Astrocyte (in vitro differentiated cells and primary cell): ENCODE data around the gene TMPRSS7. TPM values are rescaled to one million over a fixed set of nuclear protein-coding genes. Genes with fewer than 3 reads are reported as not detected.

ENCODE experiments used
- DNase-seq: peaks from one replicate; pipeline ENCODE4 v3.0.0-alpha.2; 2010; ENCODE audit warnings: low read depth
- FAIRE-seq: peaks from 2 replicates; lab custom pipeline; 2011; peaks lifted over from hg19 to GRCh38; lab: Jason Lieb, UNC
- H2AFZ ChIP-seq: 2 replicates; pipeline ENCODE4 v1.6.0; 2012; ENCODE audit warnings: low read depth, low read length, inconsistent platforms
- H3K27ac ChIP-seq: 2 replicates; pipeline ENCODE4 v1.5.1; 2011; ENCODE audit warnings: low read depth, low read length, inconsistent platforms
- H3K27me3 ChIP-seq: 2 replicates; pipeline ENCODE4 v1.6.0; 2011; ENCODE audit warnings: low read length, inconsistent platforms; ENCODE audit not compliant: insufficient read depth
- H3K36me3 ChIP-seq: 2 replicates; pipeline ENCODE4 v1.5.1; 2011; ENCODE audit warnings: low read length, inconsistent platforms; ENCODE audit not compliant: insufficient read depth
- H3K4me1 ChIP-seq: 2 replicates; pipeline ENCODE4 v1.5.1; 2011; ENCODE audit warnings: low read length, inconsistent platforms; ENCODE audit not compliant: insufficient read depth
- H3K4me2 ChIP-seq: 2 replicates; pipeline ENCODE4 v1.6.0; 2012; ENCODE audit warnings: low read length, inconsistent platforms
- H3K4me3 ChIP-seq: 2 replicates; pipeline ENCODE4 v1.5.1; 2011; ENCODE audit warnings: low read depth, mild to moderate bottlenecking, low read length, inconsistent platforms; ENCODE audit not compliant: insufficient read depth
- H3K79me2 ChIP-seq: 2 replicates; pipeline ENCODE4 v1.6.0; 2012; ENCODE audit warnings: mild to moderate bottlenecking, low read length, inconsistent platforms; ENCODE audit not compliant: insufficient read depth
- H3K9ac ChIP-seq: 2 replicates; pipeline ENCODE4 v1.6.0; 2012; ENCODE audit warnings: mild to moderate bottlenecking, low read length, inconsistent platforms
- H3K9me3 ChIP-seq: 2 replicates; pipeline ENCODE4 v1.5.1; 2012; ENCODE audit warnings: low read depth, mild to moderate bottlenecking, low read length, inconsistent platforms; ENCODE audit not compliant: insufficient read depth
- H4K20me1 ChIP-seq: 2 replicates; pipeline ENCODE4 v1.6.0; 2012; ENCODE audit warnings: low read length, inconsistent platforms; ENCODE audit not compliant: insufficient read depth
- H3K27ac Mint-ChIP-seq: one replicate; pipeline ENCODE4 v1.8.0; 2021; ENCODE audit warnings: mild to moderate bottlenecking, mixed read lengths; ENCODE audit not compliant: unreplicated experiment
- H3K27me3 Mint-ChIP-seq: one replicate; pipeline ENCODE4 v1.8.0; 2021; ENCODE audit warnings: low read depth, mixed read lengths; ENCODE audit not compliant: unreplicated experiment
- H3K36me3 Mint-ChIP-seq: one replicate; pipeline ENCODE4 v1.8.0; 2021; ENCODE audit warnings: low read depth, mixed read lengths; ENCODE audit not compliant: unreplicated experiment
- H3K4me1 Mint-ChIP-seq: one replicate; pipeline ENCODE4 v1.8.0; 2021; ENCODE audit warnings: low read depth, mixed read lengths; ENCODE audit not compliant: unreplicated experiment
- H3K4me3 Mint-ChIP-seq: one replicate; pipeline ENCODE4 v1.8.0; 2021; ENCODE audit warnings: mild to moderate bottlenecking, moderate library complexity, mixed read lengths; ENCODE audit not compliant: unreplicated experiment
- H3K9me3 Mint-ChIP-seq: one replicate; pipeline ENCODE4 v1.8.0; 2021; ENCODE audit warnings: mild to moderate bottlenecking, mixed read lengths; ENCODE audit not compliant: unreplicated experiment
- EZH2 ChIP-seq: IDR thresholded peaks from 2 replicates; pipeline ENCODE4 v1.6.1; 2012; ENCODE audit warnings: mild to moderate bottlenecking, low read length, inconsistent platforms; ENCODE audit not compliant: insufficient read depth
- total RNA-seq: library from RNA; stranded (reverse); gene quantifications from 2 replicates; pipeline ENCODE4 v1.2.1, GENCODE V29; 2021
- TF ChIP-seq, protein P1 (sequence below): IDR thresholded peaks from 2 replicates; pipeline ENCODE4 v1.5.1; 2011; ENCODE audit warnings: low read depth, mild to moderate bottlenecking, inconsistent platforms, low read length, moderate library complexity; ENCODE audit not compliant: insufficient read depth

Gene TMPRSS7
- total RNA-seq, 1 donor from 2014 or later, result not detected

DNA sequence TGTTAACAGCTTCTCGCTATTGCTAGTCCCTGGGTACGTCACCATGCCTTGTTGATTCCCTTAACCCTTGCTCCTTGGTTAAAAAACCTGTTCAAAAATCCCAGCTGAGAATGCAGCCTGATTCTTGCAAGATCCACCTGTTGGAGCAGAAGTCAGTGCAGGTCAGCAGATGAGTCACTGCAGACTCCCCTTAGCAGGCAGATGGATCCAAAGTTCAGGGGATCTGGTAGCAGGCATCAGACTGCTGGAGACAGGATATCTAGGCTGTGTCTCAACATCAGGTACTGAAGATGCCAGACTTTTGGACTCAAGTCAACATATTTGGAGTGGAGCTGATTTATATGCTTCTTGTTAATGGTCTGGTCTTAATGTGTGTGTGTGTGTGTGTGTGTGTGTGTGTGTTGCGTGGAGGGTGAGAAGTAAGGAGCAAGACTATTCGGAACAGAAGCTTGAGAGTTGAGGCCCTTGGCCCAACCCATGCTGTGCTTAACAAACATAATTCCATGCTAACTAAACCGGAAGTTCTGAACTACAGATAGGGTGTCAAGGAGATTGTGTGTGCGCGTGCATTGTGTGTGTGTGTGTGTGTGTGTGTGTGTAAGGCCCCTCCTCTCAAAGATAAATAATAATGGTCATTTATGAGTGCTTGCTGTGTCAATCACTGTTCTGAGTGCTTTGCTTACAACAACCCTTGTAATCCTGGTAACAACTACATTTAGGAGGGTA, 50.6 kb downstream of the TMPRSS7 start:
- peak overlapping the region; percentile 85 for H3K4me2 ChIP-seq
- no peaks in the 10 kb centered on the region for H3K36me3 ChIP-seq
- no peak overlapping the region for H3K27ac ChIP-seq
- no peak overlapping the region for H3K4me3 ChIP-seq
- TF ChIP-seq, protein P1, sequence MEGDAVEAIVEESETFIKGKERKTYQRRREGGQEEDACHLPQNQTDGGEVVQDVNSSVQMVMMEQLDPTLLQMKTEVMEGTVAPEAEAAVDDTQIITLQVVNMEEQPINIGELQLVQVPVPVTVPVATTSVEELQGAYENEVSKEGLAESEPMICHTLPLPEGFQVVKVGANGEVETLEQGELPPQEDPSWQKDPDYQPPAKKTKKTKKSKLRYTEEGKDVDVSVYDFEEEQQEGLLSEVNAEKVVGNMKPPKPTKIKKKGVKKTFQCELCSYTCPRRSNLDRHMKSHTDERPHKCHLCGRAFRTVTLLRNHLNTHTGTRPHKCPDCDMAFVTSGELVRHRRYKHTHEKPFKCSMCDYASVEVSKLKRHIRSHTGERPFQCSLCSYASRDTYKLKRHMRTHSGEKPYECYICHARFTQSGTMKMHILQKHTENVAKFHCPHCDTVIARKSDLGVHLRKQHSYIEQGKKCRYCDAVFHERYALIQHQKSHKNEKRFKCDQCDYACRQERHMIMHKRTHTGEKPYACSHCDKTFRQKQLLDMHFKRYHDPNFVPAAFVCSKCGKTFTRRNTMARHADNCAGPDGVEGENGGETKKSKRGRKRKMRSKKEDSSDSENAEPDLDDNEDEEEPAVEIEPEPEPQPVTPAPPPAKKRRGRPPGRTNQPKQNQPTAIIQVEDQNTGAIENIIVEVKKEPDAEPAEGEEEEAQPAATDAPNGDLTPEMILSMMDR, result no peak
- no peak for TF ChIP-seq EZH2
- H3K27ac Mint-ChIP-seq, result peak overlapping the region; percentile 44
- H2AFZ ChIP-seq, result no peak overlapping the region
- H3K27me3 Mint-ChIP-seq, result no peaks in the 10 kb centered on the region
- H3K79me2 ChIP-seq, result peaks cover 30% of the 10 kb centered on the region
- no peaks in the 10 kb centered on the region for H3K9me3 ChIP-seq
- peaks cover 16% of the 10 kb centered on the region for H3K4me1 Mint-ChIP-seq
- DNase-seq, result no peak
- no peak for FAIRE-seq
- peak overlapping the region; percentile 94 for H3K9ac ChIP-seq
- H3K4me1 ChIP-seq, result peaks cover 14% of the 10 kb centered on the region
- H4K20me1 ChIP-seq, result peaks cover 12% of the 10 kb centered on the region
- H3K4me3 Mint-ChIP-seq, result peak overlapping the region; percentile 99
- no peaks in the 10 kb centered on the region for H3K27me3 ChIP-seq
- H3K36me3 Mint-ChIP-seq, result peaks cover 6% of the 10 kb centered on the region
- no peaks in the 10 kb centered on the region for H3K9me3 Mint-ChIP-seq

DNA sequence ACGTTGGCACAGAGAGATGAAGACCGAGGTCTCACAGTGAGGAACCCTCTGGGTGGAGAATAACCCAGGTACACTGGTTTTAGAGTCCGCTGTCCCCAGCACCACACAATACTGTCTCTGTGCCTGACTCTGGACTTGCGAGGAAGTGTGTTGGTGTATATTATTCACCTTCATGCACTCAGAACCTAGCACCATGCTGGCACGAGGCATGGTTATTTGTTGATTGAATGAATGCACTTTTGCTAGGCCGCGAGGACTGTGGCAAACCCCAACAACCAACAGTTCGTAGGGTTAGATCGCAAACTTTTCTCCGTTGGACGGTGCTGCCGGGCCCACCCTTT, 51.2 kb downstream of the TMPRSS7 start:
- peak overlapping the region; percentile 99 for H3K4me3 Mint-ChIP-seq
- FAIRE-seq, result no peak
- H3K4me1 Mint-ChIP-seq, result peaks cover 21% of the 10 kb centered on the region
- H3K9me3 ChIP-seq, result no peaks in the 10 kb centered on the region
- no peaks in the 10 kb centered on the region for H3K27me3 Mint-ChIP-seq
- peak overlapping the region; percentile 91 for H2AFZ ChIP-seq
- H3K9ac ChIP-seq, result peak overlapping the region; percentile 94
- peaks cover 15% of the 10 kb centered on the region for H4K20me1 ChIP-seq
- TF ChIP-seq, protein P1, result no peak
- no peak for TF ChIP-seq EZH2
- H3K27ac Mint-ChIP-seq, result peak overlapping the region; percentile 44
- peaks cover 36% of the 10 kb centered on the region for H3K79me2 ChIP-seq
- H3K4me1 ChIP-seq, result peaks cover 14% of the 10 kb centered on the region
- peaks cover 10% of the 10 kb centered on the region for H3K36me3 Mint-ChIP-seq
- H3K27me3 ChIP-seq, result no peaks in the 10 kb centered on the region
- DNase-seq, result no peak
- no peaks in the 10 kb centered on the region for H3K9me3 Mint-ChIP-seq
- peak overlapping the region; percentile 89 for H3K27ac ChIP-seq
- peak overlapping the region; percentile 75 for H3K4me3 ChIP-seq
- H3K36me3 ChIP-seq, result no peaks in the 10 kb centered on the region
- peak overlapping the region; percentile 85 for H3K4me2 ChIP-seq
